Upper lobe of right lung (tissue), 1 donor: ENCODE data around the gene UBR4. TPM values are rescaled to one million over a fixed set of nuclear protein-coding genes. Genes with fewer than 3 reads are reported as not detected.

Experiments
- ATAC-seq: fragments of 200-7000 bp; cut with Tn5 transposase; one replicate; pipeline ENCODE4 v1.9.1; 2020; ENCODE audit warnings: mild to moderate bottlenecking, moderate library complexity
- DNase-seq: peaks from one replicate; pipeline ENCODE4 v3.0.0-alpha.2; 2020
- H3K27ac ChIP-seq: fragments of 200-600 bp; one replicate; pipeline ENCODE4 v1.8.0; 2022
- H3K27me3 ChIP-seq: fragments of 200-600 bp; one replicate; pipeline ENCODE4 v1.8.0; 2022; ENCODE audit warnings: mild to moderate bottlenecking
- H3K36me3 ChIP-seq: fragments of 200-600 bp; one replicate; pipeline ENCODE4 v1.8.0; 2022
- H3K4me1 ChIP-seq: fragments of 200-600 bp; one replicate; pipeline ENCODE4 v1.8.0; 2022
- H3K4me3 ChIP-seq: fragments of 200-600 bp; one replicate; pipeline ENCODE4 v1.8.0; 2022; ENCODE audit warnings: mild to moderate bottlenecking
- H3K9me3 ChIP-seq: fragments of 200-600 bp; one replicate; pipeline ENCODE4 v1.8.0; 2022
- CTCF ChIP-seq: fragments of 200-600 bp; IDR thresholded peaks from one replicate; pipeline ENCODE4 v1.8.0; 2022; ENCODE audit warnings: antibody characterized with exemption
- intact Hi-C: fragments of 100-400 bp; cut with DNase I; formaldehyde crosslinking; loops from one replicate; pipeline ENCODE4 v1.11.0; 2022
- total RNA-seq: library from RNA; stranded (reverse); fragmentation: NEBNext Ultra II Directional; extraction: Animal tissue kit (Norgen Biotek cat#: 25700); gene quantifications from one replicate; pipeline ENCODE4 v1.2.1, GENCODE V29; 2021
- donor health status: DM: no; HTN: yes; CAD: no; lungs with severe emphysema.

UBR4 gene
- total RNA-seq, 1 donor from 2014 or later, result 110 TPM

DNA sequence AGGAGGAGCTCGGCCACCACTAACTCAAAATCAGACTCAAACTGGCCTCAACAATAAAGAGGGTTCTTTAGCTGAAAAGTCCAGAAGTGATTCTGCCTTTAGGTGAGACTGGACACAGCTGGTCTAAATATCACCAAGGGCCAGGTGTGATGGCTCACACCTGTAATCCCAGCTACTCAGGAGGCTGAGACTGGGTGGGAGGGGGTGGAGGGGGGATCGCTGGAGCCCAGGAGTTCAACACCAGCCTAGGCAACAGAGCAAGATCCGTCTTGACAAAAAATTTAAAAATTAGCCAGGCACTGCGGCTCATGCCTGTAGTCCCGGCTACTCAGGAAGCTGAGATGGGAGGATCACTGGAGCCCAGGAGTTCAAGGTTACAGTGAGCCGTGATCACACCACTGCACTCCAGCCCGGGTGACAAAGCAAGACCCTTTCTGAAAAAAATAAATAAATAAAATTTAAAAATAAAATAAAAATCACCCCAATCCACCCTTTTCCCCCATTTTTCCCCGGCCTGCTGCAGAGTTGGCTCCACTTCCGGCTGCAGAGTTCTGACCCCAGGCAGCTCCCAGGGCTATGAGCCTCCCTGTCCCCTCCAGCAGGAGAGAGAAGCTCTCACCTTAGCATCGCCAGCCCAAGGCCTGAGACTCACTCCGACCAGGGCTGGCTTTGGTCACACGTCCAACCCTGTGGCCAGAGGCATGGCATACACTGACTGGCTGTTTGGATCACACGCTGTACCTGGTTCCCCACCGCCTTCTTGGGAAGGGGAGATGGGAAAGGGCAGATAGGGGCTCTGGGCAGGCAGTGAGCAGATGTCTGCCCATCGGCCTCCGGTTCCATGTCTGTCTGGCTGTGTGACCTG, 166.3 kb downstream of the UBR4 start:
- ATAC-seq (no peak), DNase-seq (peak; percentile 49)
- no peak for TF ChIP-seq CTCF
- Histone ChIP-seq H3K9me3 (no peaks in the 10 kb centered on the region), H3K4me3 (no peak overlapping the region), H3K27me3 (peaks cover 14% of the 10 kb centered on the region), H3K4me1 (no peaks in the 10 kb centered on the region), H3K36me3 (no peaks in the 10 kb centered on the region), H3K27ac (no peak overlapping the region)
- intact Hi-C loops, result no loop called here

- DNase-seq (peak; percentile 63), ATAC-seq (no peak)
- Histone ChIP-seq H3K27ac (no peak overlapping the region), H3K4me1 (no peaks in the 10 kb centered on the region), H3K36me3 (no peaks in the 10 kb centered on the region), H3K27me3 (peaks cover 14% of the 10 kb centered on the region), H3K9me3 (no peaks in the 10 kb centered on the region), H3K4me3 (no peak overlapping the region)
- TF ChIP-seq CTCF, result no peak
- intact Hi-C loops, result no loop called here
Observed at GRCh38 chr1:19042675-19043578, 167.1 kb downstream of the UBR4 start.

- Histone ChIP-seq H3K36me3 (no peaks in the 10 kb centered on the region), H3K4me1 (no peaks in the 10 kb centered on the region), H3K27ac (no peak overlapping the region), H3K4me3 (no peak overlapping the region), H3K27me3 (peaks cover 14% of the 10 kb centered on the region), H3K9me3 (no peaks in the 10 kb centered on the region)
- intact Hi-C loops, result no loop called here
- ATAC-seq, result no peak
- peak; percentile 25 for DNase-seq
- no peak for TF ChIP-seq CTCF
Observed at GRCh38 chr1:19040010-19040680, 169.9 kb downstream of the UBR4 start.

- TF ChIP-seq CTCF, result no peak
- ATAC-seq, result no peak
- intact Hi-C loops, result no loop called here
- DNase-seq, result no peak
- H3K36me3 ChIP-seq, result no peaks in the 10 kb centered on the region
- H3K4me1 ChIP-seq, result no peaks in the 10 kb centered on the region
- H3K27me3 ChIP-seq, result peaks cover 14% of the 10 kb centered on the region
- no peak overlapping the region for H3K27ac ChIP-seq
- H3K4me3 ChIP-seq, result no peak overlapping the region
- no peaks in the 10 kb centered on the region for H3K9me3 ChIP-seq
Observed at GRCh38 chr1:19038732-19039131, 171.3 kb downstream of the UBR4 start.

DNA sequence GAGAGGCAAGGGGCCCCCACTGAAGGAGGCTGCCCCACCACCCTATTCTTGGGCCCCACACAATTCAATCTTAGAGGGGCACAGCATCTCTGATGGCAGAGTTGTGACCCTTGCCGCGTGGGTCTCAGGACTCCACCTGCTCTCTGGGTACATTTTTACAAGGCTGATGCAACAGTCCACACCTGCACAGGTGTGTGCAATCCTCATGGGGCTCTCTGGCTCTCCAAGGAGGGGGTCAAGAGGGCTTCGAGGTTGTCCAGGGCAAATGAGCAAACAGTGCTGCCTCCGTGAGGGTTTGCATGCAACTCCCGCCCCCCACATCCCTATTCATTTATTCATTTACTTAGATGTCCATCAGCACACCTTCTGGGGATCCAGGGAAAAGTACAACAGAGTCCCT, 172.0 kb downstream of the UBR4 start:
- no peak overlapping the region for H3K27ac ChIP-seq
- H3K9me3 ChIP-seq, result no peaks in the 10 kb centered on the region
- no peaks in the 10 kb centered on the region for H3K4me1 ChIP-seq
- no peaks in the 10 kb centered on the region for H3K36me3 ChIP-seq
- no peak overlapping the region for H3K4me3 ChIP-seq
- peaks cover 14% of the 10 kb centered on the region for H3K27me3 ChIP-seq
- no peak for TF ChIP-seq CTCF
- intact Hi-C loops, result no loop called here
- peak; percentile 54 for DNase-seq
- ATAC-seq, result peak; percentile 51
